Transverse colon (tissue), 4 donors: ENCODE measurements around the gene TMEM164.

ENCODE experiments used
- CTCF ChIP-seq, 5 experiments: fragments of 200-600 bp in 3 of 5; fragments of 450-650 bp in 2 of 5; sonication (generic) in 3 of 5; IDR thresholded peaks; 1 replicate in 2 of 5; 2 replicates in 3 of 5; pipeline ENCODE4 v1.5.1; 2016 to 2017; ENCODE audit warnings: antibody characterized with exemption in 5 of 5, inconsistent platforms in 3 of 5, mild to moderate bottlenecking in 2 of 5, moderate library complexity in 1 of 5
- EP300 ChIP-seq: sonication (generic); formaldehyde crosslinking; IDR thresholded peaks from one replicate; pipeline ENCODE4 v1.6.1; 2017; ENCODE audit warnings: antibody characterized with exemption, low read depth
- POLR2A ChIP-seq: fragments of 450-650 bp; IDR thresholded peaks from one replicate; pipeline ENCODE4 v1.6.1; 2016; ENCODE audit warnings: antibody characterized with exemption, mild to moderate bottlenecking, moderate library complexity
- POLR2AphosphoS5 ChIP-seq, 3 donors: sonication (generic); formaldehyde crosslinking; IDR thresholded peaks; one replicate each; pipeline ENCODE4 v1.6.1; 2016; ENCODE audit warnings: antibody characterized with exemption in 3 of 3

GRCh38 chrX:110133735-110134370 is 130.9 kb downstream of the TMEM164 start:
- TF ChIP-seq POLR2A (no peak), CTCF (IDR thresholded peaks at IDR 0.05) (no peak), POLR2AphosphoS5 (IDR thresholded peaks at IDR 0.05) (no peak), EP300 (no peak)
